SIG-M5 treated with dmso at 0.1 percent for 504 hours (cell line): Measurements from ENCODE around the gene OXCT2.
"Not testable (repeated sequence)": the region's sequence is repeated elsewhere in the genome, so short reads cannot be mapped to it uniquely, and the experiment has no call there.

Source experiments
- DNase-seq: peaks from one replicate; lab custom pipeline; 2025; ENCODE audit not compliant: unreplicated experiment; lab: John Stamatoyannopoulos, UW

OXCT2 gene

GRCh38 chr1:39771022-39771532 is at the start of gene OXCT2:
OXCT2 (minus strand) TSS chr1:39771348; CDS start chr1:39771255, 93 bp downstream.
- DNase-seq, result not testable (repeated sequence)

GRCh38 chr1:39819091-39819812 is 48.1 kb upstream of the OXCT2 start:
- no peak for DNase-seq

GRCh38 chr1:39818482-39818881 is 47.3 kb upstream of the OXCT2 start:
- DNase-seq, result no peak

GRCh38 chr1:39817091-39817932 is 46.2 kb upstream of the OXCT2 start:
- DNase-seq, result peak; percentile 90

- peak; percentile 69 for DNase-seq
These were observed 45.4 kb upstream of the OXCT2 start for GRCh38 chr1:39816415-39817090.

GRCh38 chr1:39812913-39813312 is 41.8 kb upstream of the OXCT2 start:
- DNase-seq, result no peak

GRCh38 chr1:39808784-39809517 is 37.8 kb upstream of the OXCT2 start:
- DNase-seq, result no peak

GRCh38 chr1:39805385-39805784 is 34.2 kb upstream of the OXCT2 start:
- no peak for DNase-seq

- no peak for DNase-seq
These were observed 31.5 kb upstream of the OXCT2 start for GRCh38 chr1:39802496-39803260.

- DNase-seq, result peak; percentile 93
These were observed 29.3 kb upstream of the OXCT2 start for GRCh38 chr1:39800471-39800835.

GRCh38 chr1:39799770-39800470 is 28.8 kb upstream of the OXCT2 start:
- DNase-seq, result peak; percentile 79

- DNase-seq, result peak; percentile 96
These were observed 28.0 kb upstream of the OXCT2 start for GRCh38 chr1:39798859-39799769.

GRCh38 chr1:39795651-39796050 is 24.5 kb upstream of the OXCT2 start:
- DNase-seq, result no peak

- no peak for DNase-seq
These were observed 20.7 kb upstream of the OXCT2 start for GRCh38 chr1:39791838-39792237.

- no peak for DNase-seq
These were observed 18.5 kb upstream of the OXCT2 start for GRCh38 chr1:39789571-39790110.

- DNase-seq, result peak; percentile 65
These were observed 17.8 kb upstream of the OXCT2 start, which contains the start of gene BMP8B for GRCh38 chr1:39788758-39789570. BMP8B (minus strand) TSS chr1:39788865; CDS start chr1:39788485, 380 bp downstream.

GRCh38 chr1:39788426-39788757 is 17.2 kb upstream of the OXCT2 start:
- DNase-seq, result no peak
